HL-60/S4 treated with retinoic acid at 250 ng/mL for 4 days and 3 days (cell line): ENCODE measurements around the gene THBS3.

Source experiments
- in situ Hi-C: fragments of 300-500 bp; cut with MboI; formaldehyde crosslinking; loops from 2 replicates; pipeline ENCODE4 v1.7.0; 2022; ENCODE audit warnings: low sequenced_read_pairs

THBS3 gene

GRCh38 chr1:155191904-155192303, 15.8 kb downstream of the THBS3 start:
- in situ Hi-C loops: loop anchor here (25.0 kb wide), 1 partner anchor 395 kb away; no protein-coding TSS in a partner anchor

DNA sequence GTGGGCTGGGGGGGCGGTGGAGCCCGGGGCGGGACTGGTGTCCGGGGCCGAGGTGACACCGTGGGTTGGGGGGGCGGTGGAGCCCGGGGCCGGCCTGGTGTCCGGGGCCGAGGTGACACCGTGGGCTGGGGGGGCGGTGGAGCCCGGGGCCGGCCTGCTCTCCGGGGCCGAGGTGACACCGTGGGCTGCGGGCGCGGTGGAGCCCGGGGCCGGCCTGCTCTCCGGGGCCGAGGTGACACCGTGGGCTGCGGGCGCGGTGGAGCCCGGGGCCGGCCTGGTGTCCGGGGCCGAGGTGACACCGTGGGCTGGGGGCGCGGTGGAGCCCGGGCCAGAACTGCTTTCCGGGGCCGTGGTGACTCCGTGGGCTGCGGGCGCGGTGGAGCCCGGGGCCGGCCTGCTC, 17.8 kb downstream of the THBS3 start:
- in situ Hi-C loops: loop anchor here (25.0 kb wide), 1 partner anchor 397 kb away; no protein-coding TSS in a partner anchor

DNA sequence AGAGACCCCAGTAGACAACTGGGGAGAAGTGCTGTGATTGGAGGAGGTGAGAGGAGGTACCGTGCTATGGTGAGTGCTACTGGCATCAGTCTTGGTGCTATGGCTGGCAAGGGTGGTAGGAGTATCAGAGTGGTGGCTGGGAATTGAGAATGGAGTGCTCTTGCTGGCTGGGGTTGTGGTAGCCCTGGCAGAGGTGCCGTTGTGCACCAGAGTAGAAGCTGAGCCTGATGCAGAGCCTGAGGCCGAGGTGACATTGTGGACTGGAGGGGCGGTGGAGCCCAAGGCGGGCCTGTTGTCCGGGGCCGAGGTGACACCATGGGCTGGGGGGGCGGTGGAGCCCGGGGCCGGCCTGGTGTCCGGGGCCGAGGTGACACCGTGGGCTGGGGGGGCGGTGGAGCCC, 19.4 kb downstream of the THBS3 start:
- in situ Hi-C loops: loop anchor here (25.0 kb wide), 1 partner anchor 399 kb away; no protein-coding TSS in a partner anchor

DNA sequence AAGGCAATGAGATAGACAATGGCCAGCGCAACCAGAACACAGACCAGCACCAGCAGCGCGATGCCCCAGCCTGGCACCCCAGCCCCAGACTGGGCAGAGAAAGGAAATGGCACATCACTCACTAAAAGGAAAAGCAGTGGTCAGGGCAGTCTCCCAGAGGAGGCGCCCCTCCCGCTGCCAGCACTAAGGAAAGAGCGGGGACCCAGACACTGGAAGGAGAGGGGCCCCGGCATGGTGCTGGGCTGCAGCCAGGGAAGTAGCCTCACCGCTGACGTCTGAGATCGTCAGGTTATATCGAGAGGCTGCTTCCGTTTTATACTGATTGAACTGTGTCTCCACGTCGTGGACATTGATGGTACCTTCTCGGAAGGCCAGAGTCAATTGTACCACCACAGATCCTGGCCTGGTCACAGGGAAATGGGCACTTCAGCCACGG, 20.2 kb downstream of the THBS3 start:
- in situ Hi-C loops: loop anchor here (25.0 kb wide), 1 partner anchor 400 kb away; no protein-coding TSS in a partner anchor

DNA sequence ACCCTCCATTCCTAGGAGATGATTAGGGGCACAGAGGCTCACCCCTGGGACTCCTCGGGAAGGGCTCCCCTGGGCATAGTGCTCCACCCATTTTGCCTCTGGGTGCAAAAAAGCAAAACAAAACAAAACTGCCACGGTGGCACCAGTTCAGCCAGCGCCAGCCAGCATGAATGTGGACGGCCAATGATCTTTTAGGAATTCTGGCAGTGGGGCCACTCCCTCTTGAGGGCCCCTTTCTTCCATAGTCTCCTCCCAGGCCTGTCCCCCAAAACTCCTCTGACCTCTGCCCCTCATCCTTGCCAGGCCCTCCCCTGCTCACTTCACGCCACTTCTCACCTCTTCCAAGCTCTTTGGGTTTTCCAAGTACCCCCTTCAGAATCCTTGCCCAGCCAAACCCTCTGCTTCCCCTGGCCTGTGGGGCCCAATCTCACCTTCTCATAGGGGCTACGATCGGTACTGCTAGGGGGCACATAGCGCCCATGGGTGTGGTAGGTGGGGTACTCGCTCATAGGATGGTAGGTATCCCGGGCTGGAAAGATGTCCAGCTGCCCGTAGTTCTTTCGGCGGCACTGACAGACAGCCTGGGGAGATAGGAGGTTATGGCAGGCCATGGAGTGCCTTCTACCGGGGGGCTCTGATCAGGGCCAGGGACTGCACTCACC, 20.8 kb downstream of the THBS3 start:
- in situ Hi-C loops: loop anchor here (25.0 kb wide), 1 partner anchor 400 kb away; no protein-coding TSS in a partner anchor

- in situ Hi-C loops: loop anchor here (25.0 kb wide), 1 partner anchor 401 kb away; no protein-coding TSS in a partner anchor
Observed at GRCh38 chr1:155186067-155186793, 21.5 kb downstream of the THBS3 start.

GRCh38 chr1:155185783-155186066, 22.0 kb downstream of the THBS3 start:
- in situ Hi-C loops: loop anchor here (25.0 kb wide), 1 partner anchor 402 kb away; no protein-coding TSS in a partner anchor

DNA sequence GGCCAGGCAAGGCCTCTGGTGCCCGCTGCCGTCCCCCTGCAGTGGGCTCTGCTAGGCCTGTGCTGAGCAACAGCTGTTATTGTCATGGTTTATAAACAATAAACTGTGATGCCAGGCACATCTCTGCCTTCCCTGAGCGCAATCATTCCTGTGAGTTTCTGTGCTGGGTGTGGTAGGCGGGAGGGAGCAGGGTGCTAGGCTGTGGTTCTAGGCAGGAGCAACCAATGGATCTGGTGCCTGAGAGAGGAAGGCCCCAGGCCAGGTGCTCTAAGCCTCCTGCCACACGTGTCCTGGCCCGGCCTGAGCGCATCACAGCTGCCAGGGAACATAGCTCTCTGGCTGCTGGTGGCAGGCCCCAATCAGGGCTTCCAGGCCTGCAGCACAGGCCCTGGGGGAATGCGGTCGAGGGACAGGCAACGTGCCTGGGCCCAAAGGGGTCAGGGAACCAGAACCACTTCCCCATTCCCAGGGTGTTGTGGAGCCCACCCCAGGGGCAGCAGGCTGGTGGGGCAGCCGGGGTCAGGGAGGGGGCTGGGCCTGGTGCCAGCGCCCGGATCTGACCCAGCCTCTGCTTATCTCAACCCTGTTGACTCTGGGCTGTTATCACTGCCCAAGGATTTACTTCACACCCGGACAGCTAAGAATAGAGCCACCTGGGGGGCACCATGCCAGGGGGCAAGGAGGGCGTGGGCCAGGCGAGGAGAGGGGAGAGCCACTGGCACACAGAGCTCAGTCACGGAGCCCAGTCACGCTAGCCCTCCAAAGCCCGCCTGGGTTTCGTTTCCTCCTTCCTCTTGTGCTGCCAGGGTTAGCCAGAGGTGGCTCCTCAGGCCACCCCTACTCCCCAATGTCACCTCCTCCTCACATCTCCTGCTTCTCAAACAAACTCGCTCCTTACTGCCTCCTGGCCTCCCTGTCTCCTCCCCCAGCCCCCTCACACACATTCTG, 22.6 kb downstream of the THBS3 start:
- in situ Hi-C loops: loop anchor here (25.0 kb wide), 1 partner anchor 402 kb away; no protein-coding TSS in a partner anchor

GRCh38 chr1:155184351-155184811, 23.3 kb downstream of the THBS3 start:
- in situ Hi-C loops: loop anchor here (25.0 kb wide), 1 partner anchor 403 kb away; no protein-coding TSS in a partner anchor

GRCh38 chr1:155183775-155184221, 23.9 kb downstream of the THBS3 start:
- in situ Hi-C loops: loop anchor here (25.0 kb wide), 1 partner anchor 404 kb away; no protein-coding TSS in a partner anchor

- in situ Hi-C loops: loop anchor here (25.0 kb wide), 1 partner anchor 405 kb away; no protein-coding TSS in a partner anchor
Observed at GRCh38 chr1:155182052-155182550, 25.6 kb downstream of the THBS3 start.

DNA sequence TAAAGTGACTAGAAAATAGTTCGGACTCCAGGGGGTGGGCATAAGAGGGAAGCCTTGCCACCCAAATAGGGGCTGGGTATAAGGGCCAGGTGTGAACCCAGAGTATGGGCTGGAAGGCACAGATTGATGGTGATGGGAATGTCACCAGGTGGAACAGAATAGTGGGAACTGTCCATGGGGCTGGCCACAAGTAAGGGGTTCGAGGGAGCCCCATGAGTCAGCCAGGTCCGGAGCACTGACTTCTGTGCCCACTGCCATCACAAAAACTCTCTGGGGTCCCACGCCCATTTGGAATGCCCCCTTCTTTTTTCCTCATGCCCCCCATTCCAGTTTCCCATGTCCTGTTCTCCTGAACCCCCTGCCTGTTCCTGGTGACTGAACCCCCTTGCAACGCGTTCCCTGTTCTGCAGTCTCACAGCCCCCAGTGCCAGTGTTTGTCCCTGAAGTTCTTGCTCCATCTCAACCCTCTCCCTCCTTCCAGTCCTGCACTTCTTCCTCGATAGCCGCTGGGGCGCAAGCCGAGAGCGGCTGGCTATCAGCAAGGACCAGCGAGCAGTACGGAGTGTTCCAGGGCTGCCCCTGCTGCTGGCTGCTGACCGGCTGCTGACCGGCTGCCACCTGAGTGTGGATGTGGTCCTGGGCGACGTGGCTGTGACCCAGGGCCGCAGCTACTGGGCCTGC, 26.2 kb downstream of the THBS3 start:
- in situ Hi-C loops: loop anchor here (25.0 kb wide), 1 partner anchor 406 kb away; no protein-coding TSS in a partner anchor

GRCh38 chr1:155179112-155180031, 28.3 kb downstream of the THBS3 start:
- in situ Hi-C loops: loop anchor here (25.0 kb wide), 1 partner anchor 408 kb away; no protein-coding TSS in a partner anchor

- in situ Hi-C loops: loop anchor here (25.0 kb wide), 1 partner anchor 409 kb away; no protein-coding TSS in a partner anchor
Observed at GRCh38 chr1:155178441-155179111, 29.1 kb downstream of the THBS3 start.

GRCh38 chr1:155177918-155178281, 29.8 kb downstream of the THBS3 start:
- in situ Hi-C loops: loop anchor here (25.0 kb wide), 1 partner anchor 409 kb away; no protein-coding TSS in a partner anchor

GRCh38 chr1:155177192-155177917, 30.3 kb downstream of the THBS3 start:
- in situ Hi-C loops: loop anchor here (25.0 kb wide), 1 partner anchor 410 kb away; no protein-coding TSS in a partner anchor

GRCh38 chr1:155176544-155177071, 31.1 kb downstream of the THBS3 start:
- in situ Hi-C loops: loop anchor here (25.0 kb wide), 1 partner anchor 411 kb away; no protein-coding TSS in a partner anchor
